Measurements from ENCODE around the gene MSI2. TPM values are rescaled to one million over a fixed set of nuclear protein-coding genes. Genes with fewer than 3 reads are reported as not detected.

MSI2 gene
- total RNA-seq, 1 donor from 2014 or later, result 67.9 TPM

DNA sequence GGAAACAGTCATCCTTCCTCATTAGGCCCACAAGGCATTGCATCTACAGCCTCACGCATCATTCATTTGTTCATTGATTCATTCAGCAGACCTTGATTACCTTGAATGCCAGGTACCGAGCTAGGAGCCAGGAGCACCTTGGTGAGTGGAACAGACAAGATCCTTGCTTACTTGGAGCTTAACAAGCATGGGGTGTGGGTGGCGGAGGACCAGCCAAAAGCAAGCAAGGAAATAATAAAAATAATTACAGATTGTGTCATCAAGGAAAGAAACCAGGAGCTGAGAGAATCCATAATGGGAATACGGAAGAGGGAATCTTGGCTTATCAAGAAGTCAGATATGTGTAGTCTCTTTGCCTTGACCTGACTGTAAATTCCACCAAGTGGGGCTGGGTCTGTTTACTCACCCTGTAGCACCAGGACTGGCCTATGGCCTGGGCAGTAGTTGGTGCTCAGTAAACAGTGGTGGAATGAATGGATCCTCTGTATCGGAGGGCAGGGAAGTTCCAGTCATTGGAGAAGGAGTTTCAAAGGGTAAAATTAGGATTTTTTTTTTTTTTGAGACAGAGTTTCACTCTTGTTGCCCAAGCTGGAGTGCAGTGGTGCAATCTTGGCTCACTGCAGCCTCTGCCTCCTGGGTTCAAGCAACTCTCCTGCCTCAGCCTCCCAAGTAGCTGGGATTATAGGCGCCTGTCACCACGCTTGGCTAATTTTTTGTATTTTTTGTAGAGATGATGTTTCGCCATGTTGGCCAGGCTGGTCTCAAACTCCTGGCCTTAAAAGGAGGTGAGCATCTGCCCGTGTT lies 157.7 kb downstream of the MSI2 start:
- no peak overlapping the region for H2AFZ ChIP-seq (ENCODE audit: low read depth, low read length)
- no peaks in the 10 kb centered on the region for H3K36me3 ChIP-seq (ENCODE audit: insufficient read depth, low read length)
- TF ChIP-seq EZH2 (IDR thresholded peaks at IDR 0.05; ENCODE audit: insufficient read depth, low read length), result no peak
- TF ChIP-seq, protein P1, sequence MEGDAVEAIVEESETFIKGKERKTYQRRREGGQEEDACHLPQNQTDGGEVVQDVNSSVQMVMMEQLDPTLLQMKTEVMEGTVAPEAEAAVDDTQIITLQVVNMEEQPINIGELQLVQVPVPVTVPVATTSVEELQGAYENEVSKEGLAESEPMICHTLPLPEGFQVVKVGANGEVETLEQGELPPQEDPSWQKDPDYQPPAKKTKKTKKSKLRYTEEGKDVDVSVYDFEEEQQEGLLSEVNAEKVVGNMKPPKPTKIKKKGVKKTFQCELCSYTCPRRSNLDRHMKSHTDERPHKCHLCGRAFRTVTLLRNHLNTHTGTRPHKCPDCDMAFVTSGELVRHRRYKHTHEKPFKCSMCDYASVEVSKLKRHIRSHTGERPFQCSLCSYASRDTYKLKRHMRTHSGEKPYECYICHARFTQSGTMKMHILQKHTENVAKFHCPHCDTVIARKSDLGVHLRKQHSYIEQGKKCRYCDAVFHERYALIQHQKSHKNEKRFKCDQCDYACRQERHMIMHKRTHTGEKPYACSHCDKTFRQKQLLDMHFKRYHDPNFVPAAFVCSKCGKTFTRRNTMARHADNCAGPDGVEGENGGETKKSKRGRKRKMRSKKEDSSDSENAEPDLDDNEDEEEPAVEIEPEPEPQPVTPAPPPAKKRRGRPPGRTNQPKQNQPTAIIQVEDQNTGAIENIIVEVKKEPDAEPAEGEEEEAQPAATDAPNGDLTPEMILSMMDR (IDR thresholded peaks at IDR 0.05; ENCODE audit: insufficient read depth, low read depth, low read length), result no peak
- peaks cover 3% of the 10 kb centered on the region for H3K9me3 ChIP-seq (ENCODE audit: insufficient read depth, low read depth, low read length)
- no peak overlapping the region for H3K9ac ChIP-seq (ENCODE audit: low read length)
- H3K27ac Mint-ChIP-seq (ENCODE audit: unreplicated experiment), result no peak overlapping the region
- FAIRE-seq (no peak), DNase-seq (ENCODE audit: low read depth) (no peak)
- H3K36me3 Mint-ChIP-seq (ENCODE audit: low read depth, unreplicated experiment), result peaks cover 7% of the 10 kb centered on the region
- no peak overlapping the region for H3K4me3 ChIP-seq (ENCODE audit: insufficient read depth, low read depth, low read length)
- H3K79me2 ChIP-seq (ENCODE audit: insufficient read depth, low read length), result peaks cover 8% of the 10 kb centered on the region
- no peaks in the 10 kb centered on the region for H3K27me3 Mint-ChIP-seq (ENCODE audit: low read depth, unreplicated experiment)
- no peaks in the 10 kb centered on the region for H3K27me3 ChIP-seq (ENCODE audit: insufficient read depth, low read length)
- peaks cover 4% of the 10 kb centered on the region for H3K4me1 ChIP-seq (ENCODE audit: insufficient read depth, low read length)
- H3K4me3 Mint-ChIP-seq (ENCODE audit: unreplicated experiment), result no peak overlapping the region
- H3K4me1 Mint-ChIP-seq (ENCODE audit: low read depth, unreplicated experiment), result no peaks in the 10 kb centered on the region
- H3K4me2 ChIP-seq (ENCODE audit: low read length), result no peak overlapping the region
- H3K27ac ChIP-seq (ENCODE audit: low read depth, low read length), result no peak overlapping the region
- H4K20me1 ChIP-seq (ENCODE audit: insufficient read depth, low read length), result peaks cover 8% of the 10 kb centered on the region
- no peaks in the 10 kb centered on the region for H3K9me3 Mint-ChIP-seq (ENCODE audit: unreplicated experiment)

DNA sequence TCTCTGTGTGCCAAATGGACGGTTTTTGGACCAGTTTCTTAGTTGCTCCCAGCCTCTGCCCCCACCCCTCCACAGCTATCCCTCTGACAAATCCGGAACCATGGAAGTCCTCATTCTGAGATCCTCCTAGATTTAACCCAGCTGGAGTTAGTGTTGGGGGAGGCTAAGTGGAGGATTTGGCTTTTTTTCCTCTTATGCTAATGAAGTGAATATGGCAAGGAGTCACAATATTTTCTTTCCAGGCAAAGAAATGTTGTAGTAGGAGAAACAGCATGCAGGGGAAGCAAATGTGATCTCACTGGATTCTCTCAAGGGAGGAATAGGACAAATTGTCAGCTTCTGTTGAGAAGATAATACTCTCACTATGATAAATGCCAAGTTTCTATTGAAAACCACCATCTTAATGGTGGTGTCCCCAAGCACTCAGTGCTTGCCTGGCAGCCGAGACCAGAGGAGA lies 159.5 kb downstream of the MSI2 start:
- Histone ChIP-seq H3K27ac (ENCODE audit: low read depth, low read length) (no peak overlapping the region), H3K36me3 (ENCODE audit: insufficient read depth, low read length) (no peaks in the 10 kb centered on the region), H4K20me1 (ENCODE audit: insufficient read depth, low read length) (peaks cover 8% of the 10 kb centered on the region), H3K9ac (ENCODE audit: low read length) (no peak overlapping the region), H3K4me1 (ENCODE audit: insufficient read depth, low read length) (peaks cover 6% of the 10 kb centered on the region), H3K79me2 (ENCODE audit: insufficient read depth, low read length) (no peaks in the 10 kb centered on the region), H3K4me3 (ENCODE audit: insufficient read depth, low read depth, low read length) (no peak overlapping the region), H2AFZ (ENCODE audit: low read depth, low read length) (no peak overlapping the region), H3K4me2 (ENCODE audit: low read length) (no peak overlapping the region), H3K9me3 (ENCODE audit: insufficient read depth, low read depth, low read length) (peaks cover 3% of the 10 kb centered on the region), H3K27me3 (ENCODE audit: insufficient read depth, low read length) (no peaks in the 10 kb centered on the region)
- TF ChIP-seq, protein P1 (IDR thresholded peaks at IDR 0.05; ENCODE audit: insufficient read depth, low read depth, low read length), result no peak
- TF ChIP-seq EZH2 (IDR thresholded peaks at IDR 0.05; ENCODE audit: insufficient read depth, low read length), result no peak
- H3K27ac Mint-ChIP-seq (ENCODE audit: unreplicated experiment), result no peak overlapping the region
- H3K4me1 Mint-ChIP-seq (ENCODE audit: low read depth, unreplicated experiment), result no peaks in the 10 kb centered on the region
- FAIRE-seq (no peak), DNase-seq (ENCODE audit: low read depth) (no peak)
- H3K36me3 Mint-ChIP-seq (ENCODE audit: low read depth, unreplicated experiment), result peaks cover 15% of the 10 kb centered on the region
- H3K27me3 Mint-ChIP-seq (ENCODE audit: low read depth, unreplicated experiment), result no peaks in the 10 kb centered on the region
- H3K9me3 Mint-ChIP-seq (ENCODE audit: unreplicated experiment), result no peaks in the 10 kb centered on the region
- no peak overlapping the region for H3K4me3 Mint-ChIP-seq (ENCODE audit: unreplicated experiment)

DNA sequence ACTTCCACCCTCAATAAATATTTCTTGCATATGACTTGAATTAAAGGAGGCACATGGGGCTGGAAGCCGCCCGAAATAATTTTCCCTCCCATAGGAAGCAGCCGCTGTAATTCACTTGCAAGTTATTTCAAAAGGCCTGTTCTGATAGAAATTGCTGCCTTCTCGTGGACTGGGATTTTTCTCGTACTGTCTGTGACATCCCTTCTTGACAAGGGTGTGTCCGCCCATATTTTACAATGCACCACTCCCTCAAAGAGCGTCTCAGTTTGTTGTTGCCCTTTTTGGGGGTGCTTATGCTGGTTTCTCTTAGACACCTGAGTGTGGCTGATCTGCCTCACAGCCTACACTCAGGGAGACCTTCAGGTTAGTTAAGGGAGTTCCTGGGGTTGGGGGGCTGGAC lies 160.0 kb downstream of the MSI2 start:
- no peak for FAIRE-seq

More for the DNA sequence above, 160.0 kb downstream of the MSI2 start:
- Histone ChIP-seq H2AFZ (ENCODE audit: low read depth, low read length) (no peak overlapping the region), H3K36me3 (ENCODE audit: insufficient read depth, low read length) (no peaks in the 10 kb centered on the region), H3K79me2 (ENCODE audit: insufficient read depth, low read length) (no peaks in the 10 kb centered on the region), H3K27ac (ENCODE audit: low read depth, low read length) (no peak overlapping the region), H3K9ac (ENCODE audit: low read length) (no peak overlapping the region), H3K27me3 (ENCODE audit: insufficient read depth, low read length) (no peaks in the 10 kb centered on the region), H3K9me3 (ENCODE audit: insufficient read depth, low read depth, low read length) (peaks cover 3% of the 10 kb centered on the region), H3K4me1 (ENCODE audit: insufficient read depth, low read length) (peaks cover 6% of the 10 kb centered on the region), H4K20me1 (ENCODE audit: insufficient read depth, low read length) (peaks cover 12% of the 10 kb centered on the region), H3K4me3 (ENCODE audit: insufficient read depth, low read depth, low read length) (no peak overlapping the region), H3K4me2 (ENCODE audit: low read length) (no peak overlapping the region)
- H3K27ac Mint-ChIP-seq (ENCODE audit: unreplicated experiment), result no peak overlapping the region
- no peak for TF ChIP-seq EZH2 (IDR thresholded peaks at IDR 0.05; ENCODE audit: insufficient read depth, low read length)
- TF ChIP-seq, protein P1 (IDR thresholded peaks at IDR 0.05; ENCODE audit: insufficient read depth, low read depth, low read length), result no peak
- peaks cover 15% of the 10 kb centered on the region for H3K36me3 Mint-ChIP-seq (ENCODE audit: low read depth, unreplicated experiment)
- H3K27me3 Mint-ChIP-seq (ENCODE audit: low read depth, unreplicated experiment), result no peaks in the 10 kb centered on the region
- no peaks in the 10 kb centered on the region for H3K9me3 Mint-ChIP-seq (ENCODE audit: unreplicated experiment)
- DNase-seq (ENCODE audit: low read depth), result no peak
- H3K4me3 Mint-ChIP-seq (ENCODE audit: unreplicated experiment), result no peak overlapping the region
- no peaks in the 10 kb centered on the region for H3K4me1 Mint-ChIP-seq (ENCODE audit: low read depth, unreplicated experiment)
